GM19455 (cell line): ENCODE results near the gene BAX.

Source experiments
- ATAC-seq: cut with Tn5 transposase; IDR thresholded peaks from one replicate; pipeline ENCODE4 v1.9.1; 2021; ENCODE audit not compliant: unreplicated experiment

The BAX gene

DNA sequence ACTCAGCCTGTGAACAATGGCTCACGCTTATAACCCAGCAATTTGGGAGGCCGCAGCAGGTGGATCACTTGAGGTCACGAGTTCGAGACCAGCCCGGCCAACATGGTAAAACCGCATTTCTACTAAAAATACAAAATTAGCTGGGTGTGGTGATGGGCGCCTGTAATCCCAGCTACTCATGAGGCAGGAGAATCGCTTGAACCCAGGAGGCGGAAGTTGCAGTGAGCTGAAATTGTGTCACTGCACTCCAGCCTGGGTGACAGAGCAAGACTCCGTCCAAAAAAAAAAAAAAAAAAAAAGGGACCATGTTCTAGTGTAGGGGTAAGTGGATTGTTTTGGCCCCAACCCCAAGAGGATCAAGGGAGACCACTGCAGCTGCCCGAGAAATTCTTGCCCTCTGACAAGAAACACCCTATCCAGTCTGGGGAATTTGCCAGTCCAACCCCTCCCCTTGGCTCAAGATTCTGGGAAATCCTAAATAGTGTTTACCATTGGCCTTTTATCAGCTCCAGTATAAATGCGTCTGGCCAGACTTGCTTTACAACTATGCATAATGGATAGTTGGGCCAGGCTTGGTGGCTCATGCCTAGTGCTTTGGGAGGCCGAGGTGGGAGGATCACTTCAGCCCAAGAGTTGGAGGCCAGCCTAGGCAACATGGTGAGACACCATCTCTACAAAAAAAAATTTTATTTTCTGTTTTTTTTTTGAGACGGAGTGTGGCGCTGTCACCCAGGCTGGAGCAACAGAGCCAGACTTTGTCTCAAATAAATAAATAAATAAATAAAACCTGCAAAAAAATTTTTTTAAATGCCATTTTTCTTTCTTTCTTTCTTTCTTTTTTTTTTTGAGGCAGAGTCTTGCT, 26.3 kb upstream of the BAX start:
- ATAC-seq, result no peak

DNA sequence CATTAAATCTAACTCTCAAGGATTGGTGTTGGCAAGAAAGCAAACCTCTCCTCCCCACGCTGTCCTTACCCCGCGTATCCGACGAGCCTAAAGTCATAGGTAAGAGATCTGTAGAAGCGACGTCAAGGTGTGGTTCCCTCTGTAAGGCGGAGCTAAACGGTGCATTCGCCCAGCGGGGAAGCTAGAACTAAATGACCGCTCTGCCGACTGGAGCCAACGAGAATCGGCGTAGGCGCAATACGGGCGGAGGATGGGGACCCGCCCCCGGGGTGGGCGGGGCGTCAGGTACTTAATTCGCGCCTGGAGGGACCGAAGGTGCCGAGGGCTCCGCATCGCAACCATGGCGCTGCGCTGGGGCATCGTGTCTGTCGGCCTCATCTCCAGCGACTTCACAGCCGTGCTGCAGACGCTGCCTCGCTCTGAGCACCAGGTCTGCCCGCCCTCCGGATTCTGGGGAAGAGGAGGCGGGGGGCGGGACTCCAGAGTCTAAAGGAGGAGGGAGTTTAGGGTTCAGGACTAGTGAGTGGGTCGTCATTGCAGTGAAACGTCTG, 21.2 kb upstream of the BAX start, which contains the start of gene DHDH:
TSS of gene DHDH (plus strand) at position 318 of the 551 bp plus-strand sequence. CDS start at position 341, 23 bp downstream.
- ATAC-seq, result peak; percentile 53

DNA sequence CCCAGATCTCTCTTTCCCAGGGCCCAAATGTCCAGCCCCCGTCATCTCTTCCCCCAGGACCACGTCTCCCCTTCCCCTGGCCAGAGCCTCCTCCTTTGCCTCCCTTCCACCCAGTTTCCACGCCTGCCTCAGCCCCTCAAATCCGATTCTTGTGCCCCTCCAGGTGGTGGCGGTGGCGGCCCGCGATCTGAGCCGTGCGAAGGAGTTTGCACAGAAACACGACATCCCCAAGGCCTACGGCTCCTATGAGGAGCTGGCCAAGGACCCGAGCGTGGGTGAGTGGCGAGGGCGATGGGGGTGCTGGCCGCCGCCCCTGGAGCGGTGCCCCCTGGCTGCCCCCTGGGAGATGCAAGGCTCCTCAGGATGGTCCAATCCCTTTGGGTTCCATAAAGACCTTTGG, 19.8 kb upstream of the BAX start:
- ATAC-seq, result no peak

DNA sequence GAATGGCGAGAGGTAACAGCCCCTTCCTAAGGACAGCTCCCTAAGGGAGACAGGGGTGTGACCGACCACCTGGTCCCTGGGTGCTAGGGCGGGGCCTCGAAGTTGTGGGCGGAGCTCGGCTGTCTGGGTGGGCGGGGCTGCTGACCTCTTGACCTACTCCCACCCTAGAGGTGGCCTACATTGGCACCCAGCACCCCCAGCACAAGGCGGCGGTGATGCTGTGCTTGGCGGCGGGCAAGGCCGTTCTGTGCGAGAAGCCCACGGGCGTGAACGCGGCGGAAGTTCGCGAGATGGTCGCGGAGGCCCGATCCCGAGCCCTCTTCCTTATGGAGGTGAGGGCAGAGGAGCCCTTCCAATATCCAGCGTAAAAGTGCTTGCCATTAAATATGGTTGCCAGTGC, 18.8 kb upstream of the BAX start:
- no peak for ATAC-seq

DNA sequence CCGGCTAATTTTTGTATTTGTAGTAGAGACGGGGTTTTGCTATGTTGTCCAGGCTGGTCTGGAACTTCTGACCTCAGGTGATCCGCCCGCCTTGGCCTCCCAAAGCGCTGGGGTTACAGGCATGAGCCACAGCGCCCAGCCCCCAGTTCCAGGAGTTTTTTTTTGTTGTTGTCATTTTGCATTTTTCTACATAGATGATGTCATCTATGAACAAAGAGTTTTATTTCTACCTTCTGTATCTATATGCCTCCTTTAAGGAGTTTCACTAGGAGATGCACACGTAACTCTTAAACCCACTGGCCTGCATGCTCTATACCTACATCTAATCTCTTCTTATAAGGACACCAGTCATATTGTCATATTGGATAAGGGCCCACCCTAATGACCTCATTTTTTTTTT, 16.4 kb upstream of the BAX start:
- ATAC-seq, result no peak

DNA sequence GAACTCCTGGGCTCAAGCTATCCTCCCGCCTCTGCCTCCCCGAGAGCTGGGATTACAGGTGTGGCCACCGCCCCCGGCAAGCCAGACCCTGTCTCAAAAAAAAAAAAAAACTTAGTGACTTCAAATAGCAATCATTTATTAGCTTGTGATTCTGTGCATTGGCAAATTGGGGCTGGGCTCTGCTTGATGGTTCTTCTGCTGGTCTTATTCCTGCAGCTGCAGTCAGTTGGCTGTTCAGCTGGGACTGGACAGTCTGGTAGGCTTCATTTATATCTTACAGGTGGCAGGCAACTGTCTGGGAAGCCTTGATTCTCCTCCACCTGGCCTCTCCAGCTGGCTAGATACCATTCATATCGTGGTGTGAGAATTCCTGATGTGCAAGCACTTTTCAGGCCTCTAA, 13.8 kb upstream of the BAX start:
- ATAC-seq, result no peak

DNA sequence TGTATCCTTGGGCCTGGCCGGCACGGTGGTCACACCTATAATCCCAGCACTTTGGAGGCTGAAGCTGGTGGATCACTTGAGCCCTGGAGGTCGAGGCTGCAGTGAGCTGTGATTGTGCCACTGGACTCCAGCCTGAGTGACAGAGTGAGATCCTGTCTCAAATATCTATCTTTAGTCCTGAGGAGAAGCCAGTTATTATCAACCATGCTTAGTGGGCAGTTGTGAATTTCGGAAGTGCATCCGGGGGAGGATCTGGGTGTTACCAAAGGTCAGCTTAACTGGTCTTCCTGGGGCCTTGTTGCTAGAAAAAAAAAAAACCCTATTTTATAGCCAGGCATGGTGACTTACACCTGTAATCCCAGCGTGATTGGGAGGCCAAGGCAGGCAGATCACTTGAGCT, 11.6 kb upstream of the BAX start:
- ATAC-seq, result no peak

DNA sequence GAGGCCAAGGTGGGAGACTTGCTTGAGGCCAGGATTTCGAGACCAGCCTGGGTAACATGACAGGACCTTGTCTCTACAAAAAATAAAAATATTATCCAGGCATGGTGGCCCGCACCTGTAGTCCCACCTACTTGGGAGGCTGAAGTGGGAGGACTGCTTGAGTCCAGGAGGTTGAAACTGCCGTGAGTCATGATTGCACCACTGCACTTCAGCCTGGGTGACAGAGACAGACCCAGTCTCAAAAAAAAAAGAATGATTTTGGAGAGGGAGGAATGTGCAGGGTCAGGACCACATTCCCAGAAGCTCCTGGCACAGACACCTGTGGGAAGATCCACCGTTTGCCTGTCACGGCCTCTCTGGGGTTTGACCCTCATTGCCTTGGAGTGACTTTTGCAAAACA, 9.3 kb upstream of the BAX start:
- ATAC-seq, result no peak

DNA sequence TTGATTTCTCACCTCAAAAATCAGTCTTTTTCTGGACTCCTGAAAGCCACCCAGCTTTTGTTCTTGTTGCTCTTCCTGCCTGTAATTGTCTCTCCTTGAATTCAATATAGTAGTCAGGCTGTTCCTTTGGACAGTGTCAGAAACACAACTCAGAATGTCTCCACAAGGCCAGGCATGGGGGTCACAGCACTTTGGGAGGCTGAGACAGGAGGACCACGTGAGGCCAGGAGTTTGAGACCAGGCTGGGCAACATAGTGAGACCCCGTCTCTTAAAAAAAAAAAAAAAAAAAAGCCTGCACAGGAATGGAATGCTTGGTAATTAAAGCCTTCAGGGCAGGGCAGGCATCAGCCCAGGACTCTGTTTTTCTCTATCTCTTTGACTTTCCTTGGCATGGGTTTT, 8.9 kb upstream of the BAX start:
- ATAC-seq, result no peak

DNA sequence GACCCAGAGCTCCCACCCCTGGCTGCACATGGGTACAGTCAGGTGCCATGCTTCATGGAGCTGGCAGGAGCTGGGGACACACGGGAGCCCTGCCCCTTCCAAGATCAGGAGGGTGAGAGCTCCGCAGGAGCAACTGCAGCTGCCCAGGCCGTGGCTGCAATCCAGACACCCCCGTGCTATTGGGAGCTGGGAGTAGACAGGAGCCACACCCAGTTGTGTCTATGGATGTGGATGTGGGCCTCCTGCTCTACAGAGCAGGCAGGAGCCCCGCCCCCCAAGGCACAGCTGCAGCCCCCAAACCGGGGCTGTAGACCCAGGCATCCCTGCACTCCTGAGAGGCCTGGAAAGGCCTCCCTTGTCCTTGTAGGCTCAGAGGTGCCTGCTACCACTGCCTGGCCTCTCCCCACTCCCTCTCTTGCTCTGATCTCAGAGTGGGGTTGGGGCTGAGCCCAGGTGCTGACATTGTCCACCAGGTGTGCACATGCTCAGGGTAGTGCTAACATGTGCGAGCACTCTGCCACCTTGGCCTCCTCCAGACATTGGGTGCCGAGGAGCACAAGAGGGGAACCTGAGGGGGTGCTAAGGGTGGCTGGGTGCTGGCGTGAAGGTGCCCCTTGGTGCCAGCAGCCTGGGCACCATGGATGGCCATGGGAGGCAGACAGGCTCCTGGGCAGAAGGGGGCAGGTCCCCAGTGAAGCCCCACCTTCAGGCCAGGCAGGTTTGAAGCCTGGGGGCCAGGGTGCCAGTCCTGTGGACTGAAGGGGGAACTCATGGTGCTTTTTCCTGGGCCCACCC, 8.0 kb upstream of the BAX start:
- ATAC-seq, result no peak

DNA sequence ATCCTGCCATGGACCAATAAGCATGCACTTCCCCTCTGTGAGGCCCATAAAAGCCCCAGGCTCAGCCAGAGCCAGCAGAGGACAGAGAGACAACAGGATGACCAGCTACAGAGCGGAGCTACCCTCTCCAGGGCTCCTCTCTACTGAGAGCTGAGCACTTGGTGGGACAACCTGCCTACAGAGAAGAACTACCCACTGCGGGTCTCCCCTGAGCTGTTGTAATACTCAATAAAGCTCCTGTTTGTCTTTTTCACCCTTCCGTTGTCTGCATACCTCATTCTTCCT, 7.5 kb upstream of the BAX start:
- ATAC-seq, result no peak

DNA sequence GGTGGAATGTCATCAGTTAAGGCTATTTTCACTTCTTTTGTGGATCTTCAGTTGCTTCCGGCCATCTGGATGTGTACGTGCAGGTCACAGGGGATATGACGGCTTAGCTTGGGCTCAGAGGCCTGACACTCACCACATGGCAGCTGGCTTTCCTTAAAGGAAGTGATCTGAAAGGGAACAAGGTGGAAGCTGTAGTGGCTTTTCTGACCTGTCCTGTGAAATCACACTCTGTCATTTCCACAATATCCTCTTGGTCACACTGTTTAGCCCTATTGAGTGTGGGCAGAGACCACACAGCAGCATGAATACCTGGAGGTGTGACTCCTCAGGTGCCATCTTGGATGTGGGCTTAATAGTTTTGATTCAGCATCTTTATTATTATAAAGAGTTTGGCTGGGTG, 4.5 kb upstream of the BAX start:
- no peak for ATAC-seq

DNA sequence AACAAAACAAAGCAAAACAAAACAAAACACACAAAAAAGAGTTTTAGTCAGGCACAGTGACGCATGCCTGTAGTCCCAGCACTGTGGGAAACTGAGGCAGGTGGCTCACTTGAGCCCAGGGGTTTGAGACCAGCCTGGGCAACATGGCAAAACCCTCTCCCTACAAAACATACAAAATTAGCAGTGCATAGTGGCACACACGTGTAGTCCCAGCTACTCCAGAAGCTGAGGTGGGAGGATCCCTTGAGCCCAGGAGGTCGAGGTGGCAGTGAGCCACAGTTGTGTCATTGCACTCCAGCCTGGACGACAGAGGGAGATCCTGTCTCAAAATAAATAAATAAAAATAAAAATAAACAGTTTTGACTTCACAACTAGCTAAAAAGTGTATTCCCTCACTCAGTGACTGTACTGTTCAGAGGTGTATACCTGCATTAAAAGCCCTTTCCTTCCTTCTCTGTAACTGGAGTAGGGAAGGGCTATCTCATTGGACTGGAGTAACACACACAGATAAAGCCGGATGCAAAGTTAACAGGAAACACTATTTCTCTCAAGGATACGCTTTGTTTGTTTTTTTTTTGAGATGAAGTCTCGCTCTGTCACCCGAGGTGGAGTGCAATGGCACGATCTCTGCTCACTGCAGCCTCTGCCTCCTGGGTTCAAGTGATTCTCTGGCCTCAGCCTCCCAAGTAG, 3.7 kb upstream of the BAX start:
- no peak for ATAC-seq

DNA sequence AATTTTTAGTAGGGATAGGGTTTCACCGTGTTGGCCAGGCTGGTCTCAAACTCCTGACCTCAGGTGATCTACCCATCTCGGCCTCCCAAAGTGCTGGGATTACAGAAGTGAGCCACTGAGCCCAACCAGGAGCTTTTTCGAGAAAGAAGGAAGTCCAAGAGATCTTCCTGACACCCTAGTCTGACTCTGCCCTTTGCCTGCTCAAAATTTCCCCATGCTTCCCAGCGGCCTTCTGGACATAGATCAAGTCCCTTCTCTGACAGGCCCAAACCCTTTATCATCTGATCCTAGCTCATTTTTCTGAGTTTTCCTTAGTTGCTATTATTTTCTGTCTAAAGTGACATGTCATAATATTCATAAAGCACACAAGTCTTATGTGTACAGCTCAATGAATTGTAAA, 1.5 kb upstream of the BAX start:
- ATAC-seq, result no peak

DNA sequence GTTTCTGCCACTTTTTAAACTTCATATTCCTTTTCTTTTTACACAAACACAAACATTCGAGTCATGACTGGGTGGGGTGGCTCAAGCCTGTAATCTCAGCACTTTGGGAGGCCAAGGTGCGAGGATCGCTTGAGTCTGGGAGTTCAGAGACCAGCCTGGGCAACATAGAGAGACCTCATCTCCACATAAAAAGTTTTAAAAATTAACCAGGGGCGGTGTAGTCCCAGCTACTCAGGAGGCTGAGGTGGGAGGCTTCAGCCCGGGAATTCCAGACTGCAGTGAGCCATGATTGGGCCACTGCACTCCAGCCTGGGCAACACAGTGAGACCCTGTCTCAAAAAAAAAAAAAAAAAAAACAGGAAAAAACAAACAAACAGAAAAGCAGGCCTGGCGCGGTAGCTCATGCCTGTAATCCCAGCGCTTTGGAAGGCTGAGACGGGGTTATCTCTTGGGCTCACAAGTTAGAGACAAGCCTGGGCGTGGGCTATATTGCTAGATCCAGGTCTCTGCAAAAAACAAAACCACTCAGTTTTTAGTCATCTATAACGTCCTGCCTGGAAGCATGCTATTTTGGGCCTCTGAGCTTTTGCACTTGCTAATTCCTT, 583 bp upstream of the BAX start:
- no peak for ATAC-seq

DNA sequence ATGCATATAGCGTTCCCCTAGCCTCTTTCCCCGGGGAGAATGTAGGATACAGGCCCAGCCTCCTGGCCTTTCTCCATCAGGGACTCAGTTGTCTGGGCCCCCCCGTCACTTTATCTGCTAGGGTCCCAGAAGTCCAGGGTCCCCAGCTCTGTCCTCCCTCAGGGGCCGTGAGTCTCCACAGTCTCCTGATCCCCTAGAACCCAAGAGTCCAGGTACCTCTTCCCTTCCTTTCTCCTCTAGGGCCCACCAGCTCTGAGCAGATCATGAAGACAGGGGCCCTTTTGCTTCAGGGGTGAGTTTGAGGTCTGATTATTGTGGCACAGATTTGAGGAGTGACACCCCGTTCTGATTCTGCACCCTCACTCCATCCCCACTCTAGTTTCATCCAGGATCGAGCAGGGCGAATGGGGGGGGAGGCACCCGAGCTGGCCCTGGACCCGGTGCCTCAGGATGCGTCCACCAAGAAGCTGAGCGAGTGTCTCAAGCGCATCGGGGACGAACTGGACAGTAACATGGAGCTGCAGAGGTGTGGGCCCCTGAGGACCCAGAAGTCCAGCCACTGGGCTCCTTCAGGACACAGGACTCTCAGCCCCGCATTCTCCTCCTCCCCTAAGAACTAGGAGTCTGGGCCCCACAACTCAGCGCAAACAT, 758 bp downstream of the BAX start:
- no peak for ATAC-seq

DNA sequence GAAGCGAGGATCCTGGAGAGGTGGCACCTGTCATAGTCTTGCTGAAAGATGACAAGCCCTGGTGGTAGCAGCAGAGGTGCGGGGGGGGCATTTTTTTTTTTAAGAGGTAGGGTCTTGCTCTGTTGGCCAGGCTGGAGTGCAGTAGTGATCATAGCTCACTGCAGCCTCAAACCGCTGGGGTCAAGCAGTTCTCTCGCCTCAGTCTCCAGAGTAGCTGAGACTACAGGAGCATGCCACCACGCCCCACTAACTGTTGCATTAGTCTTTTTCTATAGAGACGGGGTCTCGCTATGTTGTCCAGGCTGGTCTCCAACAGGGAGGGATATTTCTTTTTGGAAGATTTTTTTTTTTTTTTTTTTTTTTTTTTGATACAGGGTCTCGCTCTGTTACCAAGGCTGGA, 3.3 kb downstream of the BAX start:
- ATAC-seq, result no peak

DNA sequence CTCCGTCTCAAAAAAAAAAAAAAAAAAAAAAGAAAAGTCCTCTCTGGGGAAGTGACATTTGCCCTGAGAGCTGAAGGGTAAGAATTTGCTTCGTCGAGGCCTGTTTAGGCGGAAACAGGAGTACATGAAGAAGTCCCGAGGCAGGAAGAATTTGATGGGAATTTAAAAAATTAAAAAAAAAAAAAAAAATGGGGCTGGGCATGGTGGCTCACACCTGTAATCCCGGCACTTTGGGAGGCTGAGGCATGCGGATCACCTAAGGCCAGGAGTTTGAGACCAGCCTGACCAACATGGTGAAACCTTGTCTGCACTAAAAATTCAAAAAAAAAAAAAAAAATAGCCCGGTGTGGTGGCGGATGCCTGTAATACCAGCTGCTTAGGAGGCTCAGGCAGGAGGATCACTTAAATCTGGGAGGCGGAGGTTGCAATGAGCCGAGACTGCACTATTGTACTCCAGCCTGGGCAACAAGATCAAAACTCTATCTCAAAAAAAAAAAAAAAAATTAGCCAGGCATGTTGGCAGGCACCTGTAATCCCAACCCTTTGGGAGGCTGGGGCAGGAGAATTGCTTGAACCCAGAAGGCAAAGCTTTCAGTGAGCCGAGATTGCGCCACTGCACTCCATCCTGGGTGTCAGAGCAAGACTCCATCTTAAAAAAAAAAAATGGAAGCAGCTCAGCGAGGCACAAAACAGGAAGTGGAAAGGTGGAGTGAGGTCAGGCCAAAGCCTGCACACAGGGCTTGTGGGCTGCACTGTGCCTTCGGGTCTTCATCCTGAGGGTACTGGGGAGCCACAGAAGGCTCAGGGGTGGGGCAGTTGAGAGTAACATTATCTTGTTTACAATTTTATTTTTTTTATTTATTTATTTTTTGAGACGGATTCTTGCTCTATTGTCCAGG, 4.9 kb downstream of the BAX start:
- no peak for ATAC-seq

DNA sequence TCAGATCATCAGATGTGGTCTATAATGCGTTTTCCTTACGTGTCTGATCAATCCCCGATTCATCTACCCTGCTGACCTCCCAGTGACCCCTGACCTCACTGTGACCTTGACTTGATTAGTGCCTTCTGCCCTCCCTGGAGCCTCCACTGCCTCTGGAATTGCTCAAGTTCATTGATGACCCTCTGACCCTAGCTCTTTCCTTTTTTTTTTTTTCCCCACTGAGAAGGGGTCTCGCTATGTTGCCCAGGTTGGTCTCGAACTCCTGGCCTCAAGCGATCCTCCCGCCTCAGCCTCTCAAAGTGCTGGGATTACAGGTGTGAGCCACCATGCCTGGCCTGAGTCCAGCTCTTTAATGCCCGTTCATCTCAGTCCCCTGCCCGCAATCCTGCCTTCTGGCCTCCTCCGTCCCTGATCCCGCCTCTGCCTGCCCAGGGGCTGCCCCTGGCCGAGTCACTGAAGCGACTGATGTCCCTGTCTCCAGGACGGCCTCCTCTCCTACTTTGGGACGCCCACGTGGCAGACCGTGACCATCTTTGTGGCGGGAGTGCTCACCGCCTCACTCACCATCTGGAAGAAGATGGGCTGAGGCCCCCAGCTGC, 6.5 kb downstream of the BAX start:
- ATAC-seq, result no peak
